ENCODE results near the gene PRKACG. TPM values are rescaled to one million over a fixed set of nuclear protein-coding genes. Genes with fewer than 3 reads are reported as not detected.

PRKACG gene
- total and polyA plus RNA-seq, 2 of the 8 experiments (the other 6 are each of a cell fraction or from before 2014, with no cell fraction given): not detected

GRCh38 chr9:69044240-69045219 lies 30.6 kb upstream of the PRKACG start:
- H3K23me2 ChIP-seq (ENCODE audit: low read depth, low read length): peaks cover 2% of the 10 kb centered on the region; the same call in 1 of the 2 replicates
- no peak overlapping the region for H3K23ac ChIP-seq (ENCODE audit: insufficient read length)
- no peak overlapping the region for H3K4me3 ChIP-seq (ENCODE audit: extremely low read depth in 1 of 4, insufficient read depth in 2 of 4, low read depth in 3 of 4, low read length in 4 of 4)
- CTCF ChIA-PET (ENCODE audit: partially characterized antibody): interaction anchor here (0.8 to 5.4 kb wide), 6 partner anchors 9 to 179 kb away, joined by 3 to 27 read pairs (median 4); partner anchors contain the start of gene FXN
- no peaks in the 10 kb centered on the region for H3K9me3 ChIP-seq (ENCODE audit: insufficient read depth in 2 of 2, low read depth in 1 of 2, low read length in 1 of 2)
- no peak overlapping the region for H2AK5ac ChIP-seq (ENCODE audit: low read depth, low read length)
- H3K56ac ChIP-seq (replicated peaks; ENCODE audit: insufficient read length, low read depth, low read length): no peak overlapping the region
- no peak overlapping the region for H2BK15ac ChIP-seq (ENCODE audit: low read length)
- no peak overlapping the region for H2BK120ac ChIP-seq (replicated peaks; ENCODE audit: low read depth, low read length)
- H2AFZ ChIP-seq (ENCODE audit: low read length): no peak overlapping the region
- H2BK12ac ChIP-seq (ENCODE audit: low read depth, low read length): no peak overlapping the region
- H3K18ac ChIP-seq (ENCODE audit: extremely low read depth, low read length): peak overlapping the region; percentile 24
- WGBS, 2 experiments (ENCODE audit: extremely low coverage in 1 of 2, insufficient coverage in 1 of 2, insufficient read length in 1 of 2, insufficient replicate concordance in 2 of 2, low coverage in 1 of 2, low lambda C conversion rate in 2 of 2, missing lambda C conversion rate in 1 of 2): 71% methylated on average over 9 of the region's 9 CpGs; no CpG with 5 or more reads in 1 of the 2 experiments
- FAIRE-seq (peak; percentile 32), DNase-seq (ENCODE audit: low read depth in 1 of 2, low spot score in 2 of 2) (no peak)
- no peak overlapping the region for H3K9ac ChIP-seq (replicated peaks in 1 of 4; ENCODE audit: extremely low read depth in 1 of 4, low read depth in 3 of 4, low read length in 3 of 4)
- H4K5ac ChIP-seq (ENCODE audit: insufficient read length, low read depth, low read length): no peak overlapping the region
- H3K79me2 ChIP-seq (ENCODE audit: control insufficient read depth in 1 of 2, insufficient read depth in 2 of 2, low read length in 2 of 2): peaks cover 11 to 71% of the 10 kb centered on the region in 2 experiments
- H3K27ac ChIP-seq (ENCODE audit: low read depth, low read length): no peak overlapping the region
- H2BK20ac ChIP-seq (ENCODE audit: low read length): 0 out of 2 replicates have a peak overlapping the region, but pooled peaks have one; percentile 37
- peak overlapping the region; percentile 47; the same call in 1 of the 2 replicates for H2BK5ac ChIP-seq (ENCODE audit: low read depth, low read length)
- POLR2A ChIA-PET (ENCODE audit: partially characterized antibody): interaction anchor here (1.4 to 3.8 kb wide), 3 partner anchors 9 to 77 kb away, joined by 4 to 10 read pairs (median 8); partner anchors contain the start of gene FXN
- H3K4ac ChIP-seq (replicated peaks; ENCODE audit: insufficient read length, low read depth, low read length): no peak overlapping the region
- no peaks in the 10 kb centered on the region for H3K27me3 ChIP-seq (replicated peaks in 1 of 4; ENCODE audit: control insufficient read depth in 3 of 4, extremely low read depth in 1 of 4, insufficient read depth in 3 of 4, low read length in 3 of 4)
- H4K20me1 ChIP-seq (replicated peaks in 1 of 2; ENCODE audit: control insufficient read depth in 1 of 2, insufficient read depth in 2 of 2, low read length in 2 of 2): peaks cover 3 to 11% of the 10 kb centered on the region in 2 experiments
- no peak overlapping the region for H4K8ac ChIP-seq (ENCODE audit: extremely low read depth, insufficient read depth, low read length)
- peak overlapping the region in 1 of 2 experiments; percentile 30; a peak in 2 of 4 replicates for H3K4me2 ChIP-seq (ENCODE audit: insufficient read depth in 1 of 2, low read depth in 2 of 2, low read length in 2 of 2)
- no peak overlapping the region for H4K91ac ChIP-seq (replicated peaks; ENCODE audit: insufficient read length, low read length)
- H3K14ac ChIP-seq (ENCODE audit: insufficient read length): no peak overlapping the region
- peaks cover 9 to 22% (median 14%) of the 10 kb centered on the region in 4 experiments for H3K4me1 ChIP-seq (replicated peaks in 1 of 4; ENCODE audit: control insufficient read depth in 3 of 4, insufficient read depth in 4 of 4, low read length in 3 of 4)
- TF ChIP-seq TBP (IDR thresholded peaks at IDR 0.05; ENCODE audit: low read depth, low read length): no peak
- 0 out of 2 replicates have a peak, but pooled peaks have one; percentile 11 for TF ChIP-seq SRF (IDR thresholded peaks at IDR 0.05; ENCODE audit: low read depth, low read length)
- peak; percentile 30; the same call in 1 of the 2 replicates for TF ChIP-seq RFX5 (IDR thresholded peaks at IDR 0.05; ENCODE audit: borderline replicate concordance, low read depth, low read length)
- peaks cover 11 to 18% (median 14%) of the 10 kb centered on the region in 4 experiments for H3K36me3 ChIP-seq (ENCODE audit: control insufficient read depth in 2 of 4, insufficient read depth in 4 of 4, low read length in 3 of 4)
- peaks cover 17% of the 10 kb centered on the region; the same call in 1 of the 2 replicates for H3K79me1 ChIP-seq (ENCODE audit: low read depth, low read length)

All from H1 (cell line).